22Rv1 (cell line): ENCODE measurements around the gene MYO5C.

Experiments
- H3K27ac ChIP-seq: fragments of 450-650 bp; 2 replicates; pipeline ENCODE4 v1.5.1; 2017
- ZFX ChIP-seq: fragments of 450-650 bp; IDR thresholded peaks from 2 replicates; pipeline ENCODE4 v1.6.1; 2017; ENCODE audit warnings: antibody characterized with exemption, borderline replicate concordance
- TF ChIP-seq, protein P1 (sequence below): fragments of 450-650 bp; IDR thresholded peaks from 2 replicates; pipeline ENCODE4 v1.5.1; 2017; ENCODE audit warnings: mild to moderate bottlenecking

MYO5C gene

GRCh38 chr15:52232327-52232726 lies 63.3 kb downstream of the MYO5C start:
- H3K27ac ChIP-seq: no peak overlapping the region
- TF ChIP-seq ZFX: no peak
- TF ChIP-seq, protein P1, sequence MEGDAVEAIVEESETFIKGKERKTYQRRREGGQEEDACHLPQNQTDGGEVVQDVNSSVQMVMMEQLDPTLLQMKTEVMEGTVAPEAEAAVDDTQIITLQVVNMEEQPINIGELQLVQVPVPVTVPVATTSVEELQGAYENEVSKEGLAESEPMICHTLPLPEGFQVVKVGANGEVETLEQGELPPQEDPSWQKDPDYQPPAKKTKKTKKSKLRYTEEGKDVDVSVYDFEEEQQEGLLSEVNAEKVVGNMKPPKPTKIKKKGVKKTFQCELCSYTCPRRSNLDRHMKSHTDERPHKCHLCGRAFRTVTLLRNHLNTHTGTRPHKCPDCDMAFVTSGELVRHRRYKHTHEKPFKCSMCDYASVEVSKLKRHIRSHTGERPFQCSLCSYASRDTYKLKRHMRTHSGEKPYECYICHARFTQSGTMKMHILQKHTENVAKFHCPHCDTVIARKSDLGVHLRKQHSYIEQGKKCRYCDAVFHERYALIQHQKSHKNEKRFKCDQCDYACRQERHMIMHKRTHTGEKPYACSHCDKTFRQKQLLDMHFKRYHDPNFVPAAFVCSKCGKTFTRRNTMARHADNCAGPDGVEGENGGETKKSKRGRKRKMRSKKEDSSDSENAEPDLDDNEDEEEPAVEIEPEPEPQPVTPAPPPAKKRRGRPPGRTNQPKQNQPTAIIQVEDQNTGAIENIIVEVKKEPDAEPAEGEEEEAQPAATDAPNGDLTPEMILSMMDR: no peak

DNA sequence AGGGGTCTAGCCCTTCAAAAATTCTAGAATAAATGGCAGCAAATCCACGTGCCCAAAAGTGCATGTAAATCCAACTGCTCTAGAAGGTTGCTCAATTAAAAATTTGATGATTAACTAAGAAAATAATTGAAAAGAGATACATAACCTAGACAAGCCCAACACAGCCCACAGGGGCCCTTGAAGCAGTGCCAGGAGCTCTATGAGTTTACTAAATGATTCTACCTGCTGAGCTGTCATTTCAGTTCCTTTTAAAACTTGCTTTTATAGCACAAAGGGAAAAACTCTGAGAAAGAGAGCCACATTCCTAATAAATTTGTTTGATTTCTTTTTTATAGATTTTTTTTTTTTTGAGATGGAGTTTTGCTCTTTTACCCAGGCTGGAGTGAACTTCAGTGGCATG lies 65.5 kb downstream of the MYO5C start:
- no peak overlapping the region for H3K27ac ChIP-seq
- TF ChIP-seq, protein P1: no peak
- no peak for TF ChIP-seq ZFX

DNA sequence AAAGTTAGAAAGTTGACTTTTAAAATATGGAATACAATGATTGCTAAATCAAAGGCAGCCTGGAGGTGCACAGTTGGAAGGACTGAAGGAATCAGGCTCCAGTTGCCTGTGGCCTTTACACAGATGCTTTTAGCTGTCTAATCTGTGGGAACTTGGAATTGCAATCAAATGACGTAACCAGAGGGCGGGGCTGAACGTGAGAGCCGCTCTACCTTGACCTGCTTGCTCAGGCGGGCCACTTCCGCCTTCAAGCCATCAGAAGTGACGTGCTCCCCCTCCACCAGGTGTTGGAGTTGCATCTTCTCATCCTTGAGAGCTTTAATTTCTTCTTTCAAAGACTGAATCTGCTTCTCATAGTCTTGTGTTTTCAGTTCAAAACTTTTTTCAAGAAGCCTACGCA lies 66.7 kb downstream of the MYO5C start:
- no peak overlapping the region; the same call in 1 of the 2 replicates for H3K27ac ChIP-seq
- TF ChIP-seq, protein P1: no peak
- TF ChIP-seq ZFX: no peak

- H3K27ac ChIP-seq: no peak overlapping the region; the same call in 1 of the 2 replicates
- TF ChIP-seq, protein P1: peak; percentile 82
- no peak for TF ChIP-seq ZFX
Observed at GRCh38 chr15:52227456-52227855, 68.1 kb downstream of the MYO5C start.

DNA sequence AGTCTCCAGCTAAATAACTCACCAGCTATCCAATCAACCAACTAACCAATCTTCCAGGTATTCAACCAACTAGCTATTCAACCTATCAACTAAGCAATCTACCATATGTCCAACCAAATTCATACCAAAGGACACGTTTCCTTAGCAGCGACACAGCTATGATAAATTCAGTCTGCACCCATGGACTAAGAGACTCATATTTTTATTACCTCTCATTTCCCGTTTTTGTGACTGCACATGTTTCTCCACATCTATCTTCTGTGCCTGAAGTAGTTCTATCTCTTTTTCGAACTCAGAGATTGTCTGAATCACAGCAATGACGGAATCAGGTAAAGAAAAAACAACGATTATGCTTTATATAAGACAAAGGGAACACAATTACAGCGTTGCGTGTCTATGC lies 70.4 kb downstream of the MYO5C start:
- TF ChIP-seq, protein P1: no peak
- no peak for TF ChIP-seq ZFX
- H3K27ac ChIP-seq: no peak overlapping the region

GRCh38 chr15:52224211-52224610 lies 71.4 kb downstream of the MYO5C start:
- no peak overlapping the region for H3K27ac ChIP-seq
- TF ChIP-seq ZFX: no peak
- TF ChIP-seq, protein P1: no peak

DNA sequence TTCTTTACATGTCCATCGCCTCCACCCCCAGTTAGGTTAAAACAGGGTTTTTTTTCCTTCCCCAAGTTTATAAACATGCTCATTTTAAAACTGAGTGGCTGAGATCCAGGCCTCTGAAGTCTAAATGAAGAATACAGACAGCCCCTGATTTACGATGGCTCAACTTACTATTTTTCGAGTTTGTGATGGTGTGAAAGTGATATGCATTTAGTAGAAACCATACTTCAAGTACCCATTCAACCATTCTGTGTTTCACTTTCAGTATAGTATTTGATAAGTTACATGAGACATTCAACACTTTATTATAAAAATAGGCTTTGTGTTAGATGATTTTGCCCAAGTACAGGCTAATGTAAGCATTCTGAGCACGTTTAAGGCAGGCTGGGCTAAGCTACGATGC lies 73.9 kb downstream of the MYO5C start:
- no peak for TF ChIP-seq ZFX
- TF ChIP-seq, protein P1: no peak
- H3K27ac ChIP-seq: no peak overlapping the region
